HG02798 (cell line): Measurements from ENCODE around the gene AREG.

Experiments
- ATAC-seq: cut with Tn5 transposase; IDR thresholded peaks from one replicate; pipeline ENCODE4 v1.9.1; 2021; ENCODE audit warnings: mild to moderate bottlenecking; ENCODE audit not compliant: unreplicated experiment, poor library complexity

AREG gene

DNA sequence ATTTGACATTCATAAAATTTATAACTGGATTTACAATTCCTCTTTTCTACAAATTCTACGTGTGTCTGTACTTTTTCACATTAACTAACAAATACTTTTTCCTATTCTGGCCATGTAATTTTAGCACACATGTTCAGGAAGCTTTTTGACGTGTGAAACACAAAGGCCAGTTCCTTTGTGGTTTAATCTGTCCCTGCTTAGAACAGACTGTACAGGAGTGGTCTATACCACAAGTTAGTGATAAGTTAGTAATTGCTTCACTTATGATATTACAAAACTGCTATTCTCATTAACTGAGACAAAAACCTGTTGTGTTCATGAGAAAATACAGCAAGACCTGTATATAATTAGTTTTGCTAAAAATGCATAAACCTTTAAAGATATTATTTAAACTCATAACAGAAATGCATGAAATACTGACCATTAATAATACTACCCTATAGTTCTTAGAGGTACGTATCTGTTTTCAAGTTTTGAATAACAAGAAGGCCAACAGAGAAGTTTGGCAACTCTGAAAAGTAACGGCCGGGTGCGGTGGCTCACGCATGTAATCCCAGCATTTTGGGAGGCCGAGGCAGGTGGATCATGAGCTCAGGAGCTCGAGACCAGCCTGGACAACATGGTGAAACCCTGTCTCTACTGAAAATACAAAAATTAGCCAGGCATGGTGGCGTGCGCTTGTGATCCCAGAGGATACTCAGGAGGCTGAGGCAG is 13.7 kb upstream of the AREG start:
- no peak for ATAC-seq

DNA sequence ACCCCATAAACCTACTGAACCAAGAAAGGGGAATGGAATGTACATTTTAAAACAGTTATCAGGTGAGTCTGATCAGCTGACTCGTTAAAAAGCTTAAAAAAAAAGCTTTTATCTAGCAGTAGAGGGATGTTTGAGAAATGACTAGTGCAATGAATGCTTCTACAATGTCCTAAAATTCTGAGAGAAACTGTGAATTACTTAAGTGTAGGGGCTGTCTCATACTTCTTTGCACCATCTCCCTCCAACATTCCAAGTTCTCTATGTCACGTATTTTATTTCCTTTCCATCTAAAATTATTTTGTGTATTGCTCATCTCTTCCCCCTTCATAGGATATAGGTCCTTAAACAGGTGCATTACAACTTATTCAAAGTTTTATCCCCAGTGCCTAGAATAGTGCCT is 11.9 kb upstream of the AREG start:
- no peak for ATAC-seq

DNA sequence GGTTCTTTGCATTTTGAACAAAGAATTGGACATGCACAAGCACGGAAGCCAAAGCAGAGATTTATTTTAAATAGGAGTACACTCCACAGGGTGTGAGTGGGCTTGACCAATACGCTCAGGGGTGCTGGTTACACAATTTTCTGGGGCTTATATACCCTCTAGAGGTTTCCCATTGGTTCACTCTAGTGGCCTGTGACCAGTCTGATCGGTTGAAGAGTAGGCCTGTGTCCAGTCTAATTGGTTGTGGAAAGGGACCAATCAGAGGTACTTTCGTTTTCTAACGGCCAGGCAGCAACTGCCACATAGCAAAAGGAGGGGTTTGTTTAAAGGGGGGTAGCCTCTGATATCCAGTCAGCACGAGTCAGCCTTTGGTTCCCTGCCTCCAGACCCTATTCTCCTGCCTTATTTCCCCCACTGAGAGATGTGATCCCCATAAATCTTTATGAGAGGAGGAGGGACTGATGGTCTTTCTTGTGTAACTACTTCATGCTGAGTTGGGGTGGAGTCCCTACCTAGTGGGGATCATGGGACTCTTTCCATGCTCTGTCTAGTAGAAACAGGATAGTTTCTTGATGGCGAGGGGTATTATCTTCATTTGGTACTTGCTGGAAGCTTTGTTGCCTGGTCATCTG is 11.3 kb upstream of the AREG start:
- no peak for ATAC-seq

DNA sequence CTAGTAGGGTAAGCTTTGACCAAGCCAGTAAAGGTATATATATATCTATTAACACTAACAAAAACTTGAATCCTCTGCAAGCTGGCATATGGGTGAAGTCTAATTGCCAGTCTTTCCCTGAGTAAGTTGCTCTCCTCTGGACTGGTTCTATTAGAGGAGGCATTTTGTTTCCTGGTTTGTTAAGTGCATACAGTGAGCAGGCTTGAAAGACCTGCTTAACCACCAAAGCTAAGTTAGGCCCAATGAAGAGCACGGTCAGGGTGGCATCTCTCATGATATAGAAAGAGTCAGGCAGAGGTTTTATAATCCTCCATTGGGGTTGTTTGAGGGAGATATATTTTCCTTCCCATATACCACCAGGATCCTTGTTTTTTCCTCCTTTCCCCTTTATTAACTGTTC is 9.6 kb upstream of the AREG start:
- ATAC-seq = no peak

DNA sequence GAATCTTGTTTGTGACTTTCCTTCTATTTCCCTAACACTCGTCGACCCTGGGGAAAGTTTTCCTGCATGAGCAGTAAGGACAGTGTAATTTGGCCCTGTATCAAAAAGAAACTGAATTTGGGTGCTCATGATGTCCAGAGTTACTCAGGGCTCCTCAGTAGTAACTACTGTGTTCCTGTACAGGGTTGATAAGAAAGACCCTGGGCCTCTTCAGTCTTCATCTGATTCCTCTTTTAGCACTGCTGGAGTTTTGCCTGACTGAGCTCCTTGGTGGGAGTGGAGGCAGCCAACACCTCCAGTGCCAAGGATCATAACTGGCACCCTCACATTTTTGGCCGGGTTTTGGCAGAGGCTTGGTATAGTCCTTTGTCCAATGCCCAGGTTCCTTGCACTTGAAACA is 7.1 kb upstream of the AREG start:
- no peak for ATAC-seq

DNA sequence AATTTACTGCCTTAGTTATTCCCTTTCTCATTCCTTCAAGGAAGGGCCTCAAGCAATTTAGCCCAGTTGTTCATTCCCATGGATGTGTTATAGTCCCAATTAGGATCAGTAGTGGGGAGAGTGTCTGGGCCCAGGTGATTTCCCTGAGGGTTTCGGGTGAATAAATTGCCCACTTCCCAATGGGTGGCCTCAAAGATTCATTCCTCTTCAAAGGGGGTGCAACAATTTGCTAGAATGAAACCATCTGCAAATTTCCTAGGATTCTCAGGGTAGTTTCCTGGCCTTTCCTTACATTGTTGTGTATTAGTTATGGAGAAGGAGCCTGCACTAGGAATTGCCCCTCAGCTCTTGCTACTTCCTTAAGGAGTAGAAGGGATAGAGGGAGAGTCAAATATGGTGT is 6.3 kb upstream of the AREG start:
- ATAC-seq = no peak

DNA sequence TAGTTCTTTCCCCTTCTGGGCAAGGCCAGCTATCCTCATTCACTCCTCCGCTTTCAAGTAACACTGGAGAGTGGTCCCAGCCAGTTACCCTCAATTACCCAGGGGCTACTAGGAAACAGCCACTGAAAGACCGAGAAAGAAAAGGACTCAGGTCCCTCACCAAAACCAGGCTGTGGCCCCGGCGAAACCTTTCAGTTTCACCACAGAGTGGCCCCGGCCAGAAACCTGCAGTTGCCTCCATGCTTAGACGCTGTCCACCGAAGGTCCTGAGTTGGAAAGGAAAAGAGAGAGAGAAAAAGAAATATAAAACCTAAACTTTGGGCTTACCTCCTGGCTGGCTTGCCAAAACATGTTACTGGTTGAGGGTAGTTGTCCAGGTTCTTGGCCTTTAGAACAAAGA is 5.0 kb upstream of the AREG start:
- ATAC-seq = no peak

DNA sequence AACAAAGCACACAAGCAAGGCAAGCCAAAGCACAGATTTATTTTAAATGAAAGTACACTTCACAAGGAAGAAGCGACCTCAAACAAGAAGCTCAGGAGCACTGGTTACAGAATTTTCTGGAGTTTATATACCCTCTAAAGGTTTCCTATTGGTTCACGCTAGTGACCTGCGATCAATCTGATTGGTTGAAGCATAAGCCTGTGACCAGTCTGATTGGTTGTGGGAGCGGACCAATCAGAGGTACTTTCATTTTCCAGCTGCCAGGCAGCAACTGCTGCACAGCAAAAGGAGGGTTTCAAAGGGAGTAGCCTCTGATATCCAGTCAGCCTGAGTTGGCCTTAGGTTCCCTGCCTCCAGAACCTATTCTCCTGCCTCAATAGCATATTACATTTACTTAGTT is 4.6 kb upstream of the AREG start:
- no peak for ATAC-seq

DNA sequence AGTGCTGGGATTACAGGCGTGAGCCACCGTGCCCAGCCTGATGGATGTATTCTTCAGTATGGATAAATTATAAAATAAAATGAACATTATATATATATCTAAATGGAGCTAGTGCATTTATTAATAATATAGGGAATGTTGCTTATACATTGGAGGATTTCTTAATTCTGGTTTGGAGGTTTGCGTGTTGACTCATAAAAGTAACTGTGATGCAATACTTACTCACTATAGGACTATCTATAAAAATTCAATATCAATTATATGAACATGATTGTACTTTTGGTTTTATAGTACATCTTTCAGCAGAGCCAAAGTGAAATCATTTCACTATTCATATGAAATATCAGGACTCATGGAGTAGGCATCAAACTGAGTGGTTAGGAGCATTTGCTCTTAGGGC is 3.2 kb upstream of the AREG start:
- no peak for ATAC-seq

DNA sequence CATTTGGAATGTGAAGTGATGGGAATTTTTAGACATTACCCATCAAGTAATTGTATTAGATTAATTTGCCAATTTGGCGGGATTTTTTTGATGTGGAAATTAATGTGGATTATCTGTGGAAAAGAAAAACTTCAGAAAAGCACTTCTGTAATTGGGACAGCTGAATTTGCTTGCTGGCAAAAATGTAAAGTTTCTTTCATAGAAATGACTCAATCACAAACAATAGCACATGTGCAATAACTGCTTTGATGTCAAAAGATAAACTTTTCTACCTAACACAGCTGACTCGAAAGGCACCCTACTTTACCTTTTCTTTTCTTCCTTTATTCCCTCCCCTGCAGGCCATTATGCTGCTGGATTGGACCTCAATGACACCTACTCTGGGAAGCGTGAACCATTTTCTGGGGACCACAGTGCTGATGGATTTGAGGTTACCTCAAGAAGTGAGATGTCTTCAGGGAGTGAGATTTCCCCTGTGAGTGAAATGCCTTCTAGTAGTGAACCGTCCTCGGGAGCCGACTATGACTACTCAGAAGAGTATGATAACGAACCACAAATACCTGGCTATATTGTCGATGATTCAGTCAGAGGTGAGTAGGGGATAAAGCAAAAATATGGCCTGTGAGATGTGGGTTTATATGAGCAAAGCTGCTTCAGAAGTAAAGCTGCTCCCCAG is 1.4 kb downstream of the AREG start:
- ATAC-seq = no peak

DNA sequence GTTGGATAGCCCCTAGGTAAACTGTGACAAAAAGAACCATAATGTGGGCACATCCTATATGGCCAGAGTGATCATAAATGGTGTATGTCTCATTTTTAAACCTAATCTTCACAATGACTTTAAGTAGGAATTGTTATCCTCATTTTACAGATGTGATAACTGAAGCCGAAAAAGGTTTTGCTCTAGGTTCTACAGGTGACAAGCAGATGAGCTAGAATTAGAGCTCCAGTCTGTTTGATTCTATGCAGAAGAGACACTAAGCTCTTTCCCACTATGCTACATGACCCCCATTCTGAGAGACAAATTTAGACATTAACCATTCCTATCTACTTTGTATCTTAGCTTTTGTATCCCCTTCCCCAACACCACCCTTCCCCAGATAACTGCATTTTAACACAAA is 2.0 kb downstream of the AREG start:
- no peak for ATAC-seq

DNA sequence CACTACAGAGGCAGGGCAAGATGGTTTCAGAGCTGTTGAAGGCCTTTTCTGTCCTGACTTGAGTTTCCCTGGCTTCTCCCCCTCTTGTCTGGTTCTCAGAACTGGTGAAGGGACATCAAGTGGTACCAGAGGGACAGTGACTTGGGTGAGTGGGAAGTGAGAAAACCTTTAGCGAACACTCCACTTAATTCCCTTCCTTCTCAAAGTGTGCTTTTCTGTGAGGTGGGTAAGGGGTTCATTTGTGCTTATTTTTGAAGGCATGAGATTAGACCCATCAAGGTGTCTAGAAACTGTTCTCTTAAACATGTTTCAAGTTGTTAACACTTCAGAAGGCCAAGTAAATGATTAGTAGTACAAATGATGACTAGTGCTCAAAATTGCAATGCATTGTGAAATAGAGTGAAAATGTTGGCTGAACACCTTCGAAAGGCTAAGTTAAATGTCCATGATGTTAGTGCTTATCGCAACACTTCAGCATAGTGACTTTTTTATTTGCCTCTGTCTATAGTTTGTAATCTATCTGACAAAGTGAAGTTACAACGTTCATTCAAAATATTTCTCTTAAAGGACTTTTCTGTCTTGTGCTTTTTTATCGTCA is 2.8 kb downstream of the AREG start:
- no peak for ATAC-seq

DNA sequence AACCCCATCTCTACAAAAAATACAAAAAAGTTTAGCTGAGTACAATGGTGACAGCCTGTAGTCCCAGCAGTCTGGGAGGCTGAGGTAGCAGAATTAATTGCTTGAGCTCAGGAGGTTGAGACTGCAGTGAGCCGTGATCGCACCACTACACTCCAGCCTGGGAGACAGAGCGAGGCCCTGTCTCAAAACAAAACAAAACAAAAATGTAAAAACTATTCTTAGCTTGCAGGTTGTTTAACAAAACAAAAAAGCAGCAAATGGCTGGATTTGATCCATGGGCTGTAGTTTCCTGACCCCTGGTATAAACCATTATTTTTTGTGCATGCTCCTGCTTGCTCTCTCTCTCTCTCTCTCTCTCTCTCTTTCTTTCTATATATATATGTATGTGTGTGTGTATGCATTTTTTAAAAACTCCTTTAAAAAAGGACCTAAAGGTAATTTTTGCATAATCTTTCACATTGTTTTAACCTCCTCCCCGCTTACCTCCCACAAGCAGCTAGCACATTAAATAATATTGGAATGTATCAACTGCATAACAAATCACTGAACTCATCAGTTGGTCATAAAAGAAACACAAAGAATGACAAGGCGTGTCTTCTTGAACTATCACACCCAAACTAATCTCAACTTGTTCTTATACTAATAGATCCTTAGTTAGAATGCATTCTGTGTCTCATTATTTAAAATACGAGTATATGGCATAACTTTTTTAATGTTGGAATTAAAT is 4.8 kb downstream of the AREG start:
- no peak for ATAC-seq

DNA sequence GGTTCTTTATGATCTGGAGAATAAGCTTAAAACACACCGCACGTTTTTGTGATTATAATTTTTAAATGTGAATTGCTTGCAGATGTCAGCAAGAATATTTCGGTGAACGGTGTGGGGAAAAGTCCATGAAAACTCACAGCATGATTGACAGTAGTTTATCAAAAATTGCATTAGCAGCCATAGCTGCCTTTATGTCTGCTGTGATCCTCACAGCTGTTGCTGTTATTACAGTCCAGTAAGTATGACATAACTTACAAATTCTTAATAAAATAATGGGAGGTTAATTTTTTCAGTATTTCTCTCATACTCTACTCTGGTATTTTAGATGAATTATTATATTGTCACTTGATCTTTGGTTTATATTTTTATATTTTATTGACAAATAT is 5.4 kb downstream of the AREG start:
- no peak for ATAC-seq

DNA sequence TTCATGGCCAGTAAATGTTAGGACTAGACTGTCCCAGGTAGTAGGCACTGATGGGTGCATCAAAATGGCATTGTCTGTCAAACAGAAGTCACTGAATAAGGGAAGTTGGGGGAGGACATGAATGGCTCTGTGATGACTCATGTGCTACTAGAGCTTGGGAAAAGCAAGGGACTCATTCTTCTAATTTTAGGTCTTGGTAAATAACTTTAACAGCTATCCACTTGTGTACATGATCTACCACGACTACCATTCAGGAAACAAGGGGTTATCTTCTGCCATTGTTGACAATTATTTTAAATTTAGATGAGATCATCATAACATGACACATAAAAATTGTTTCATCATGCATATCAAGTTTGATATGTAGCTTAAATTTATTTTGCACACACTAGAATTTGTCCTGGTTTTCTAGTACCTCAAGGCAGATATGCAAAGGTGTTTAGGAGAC is 6.3 kb downstream of the AREG start:
- ATAC-seq = no peak

DNA sequence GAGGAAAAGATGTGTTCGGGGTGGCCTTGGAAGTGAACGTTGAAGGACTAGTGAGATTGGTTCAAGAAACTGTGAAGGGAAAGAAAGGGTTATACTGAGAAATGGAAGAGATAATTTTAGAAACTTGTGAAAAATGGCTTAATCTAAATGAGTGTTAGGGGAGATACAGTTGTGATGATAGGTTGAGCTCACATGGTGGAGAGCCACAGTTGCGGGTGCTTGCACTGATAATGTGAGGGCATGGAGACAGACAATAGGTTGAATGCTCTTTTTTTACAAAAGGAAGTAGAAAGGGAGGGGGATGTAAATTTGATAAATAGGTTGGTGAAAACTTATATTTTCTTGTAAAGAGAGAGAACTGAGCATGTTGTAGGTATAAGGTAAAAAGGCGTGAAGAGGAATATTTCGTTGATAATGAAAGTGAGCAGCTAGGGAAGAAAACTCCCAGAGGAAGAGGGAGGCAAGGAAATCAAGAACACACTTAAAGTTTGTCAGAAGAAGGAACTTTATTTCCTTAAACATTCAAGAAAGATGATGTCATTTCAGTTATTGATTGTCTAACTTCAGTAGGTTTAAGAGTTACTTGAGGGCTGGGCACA is 8.2 kb downstream of the AREG start:
- no peak for ATAC-seq

DNA sequence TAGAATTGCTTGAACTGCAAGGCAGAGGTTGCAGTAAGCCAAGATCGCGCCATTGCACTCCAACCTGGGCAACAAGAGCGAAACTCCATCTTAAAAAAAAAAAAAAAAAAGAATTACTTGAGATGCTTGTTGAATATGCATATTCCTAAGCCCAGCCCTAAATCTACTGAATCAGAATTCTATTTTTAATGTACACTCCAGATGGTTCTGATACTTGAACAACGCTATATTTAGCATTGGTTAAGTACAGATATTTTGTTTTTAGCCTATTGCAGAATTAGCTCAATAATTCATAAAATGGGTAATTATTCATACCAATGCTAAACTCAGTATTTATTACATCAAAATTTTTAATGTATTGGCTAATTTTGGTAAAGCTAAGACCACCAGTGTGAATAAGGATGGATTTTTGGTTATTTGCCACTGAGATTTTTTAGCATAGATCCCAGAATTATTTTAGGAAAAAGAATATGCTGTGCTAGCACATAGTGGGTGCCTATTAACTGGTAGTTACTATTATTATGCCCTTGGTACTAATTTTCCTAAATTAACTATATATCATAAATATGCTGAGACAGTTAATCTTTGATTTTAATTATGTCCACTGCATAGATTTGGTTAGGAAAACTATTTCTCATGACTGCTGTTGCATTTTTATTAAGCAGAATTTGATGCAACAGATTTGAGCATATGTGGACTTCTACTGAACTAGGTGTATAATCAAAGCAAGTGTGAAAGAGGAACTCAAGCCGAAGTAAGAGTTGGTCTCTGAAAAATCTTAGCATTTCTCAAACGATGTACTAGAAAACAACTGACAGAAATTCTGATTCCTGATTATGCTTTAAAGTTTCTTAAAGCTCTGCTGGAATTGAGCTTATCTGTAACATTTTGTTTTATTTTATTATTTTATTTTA is 9.2 kb downstream of the AREG start:
- no peak for ATAC-seq

DNA sequence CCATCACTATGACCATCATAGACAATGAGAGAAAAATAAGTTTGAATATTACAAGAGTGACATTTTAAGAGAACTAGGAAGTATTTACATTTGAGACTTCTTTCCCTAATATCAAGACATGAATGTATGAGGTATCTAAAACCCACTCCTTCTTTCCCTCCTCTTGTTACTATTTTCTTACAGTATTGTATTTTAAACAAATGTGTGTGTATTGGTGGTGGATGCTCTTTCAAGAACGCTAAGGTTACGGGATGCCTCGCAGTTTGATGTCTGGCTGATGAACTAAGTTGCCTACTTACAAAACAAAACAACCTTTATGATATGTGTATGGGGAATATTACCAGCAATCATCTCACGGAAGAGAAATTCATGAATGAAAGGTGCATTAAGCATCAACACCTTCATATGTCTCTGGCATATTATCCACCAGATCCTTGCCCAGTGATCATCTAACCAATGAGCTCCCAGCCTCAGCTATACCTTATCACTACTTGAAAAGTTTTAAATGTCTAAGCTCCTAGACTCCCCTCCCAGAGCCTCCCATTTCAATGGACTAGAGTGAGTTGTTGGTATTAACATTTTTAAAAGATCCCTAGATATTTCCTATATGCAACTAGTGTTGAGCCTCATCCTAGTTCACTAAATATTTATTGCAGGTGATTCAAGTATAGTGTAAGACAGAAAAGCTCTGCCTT is 10.6 kb downstream of the AREG start:
- no peak for ATAC-seq
